Medulla oblongata (tissue), 1 donor: ENCODE results near the gene OR10J5.
"Not testable (repeated sequence)": the region's sequence is repeated elsewhere in the genome, so short reads cannot be mapped to it uniquely, and the experiment has no call there.

ENCODE experiments used
- DNase-seq: peaks from one replicate; pipeline ENCODE4 v3.0.0-alpha.2; 2015; ENCODE audit errors: extremely low spot score

The OR10J5 gene, protein sequence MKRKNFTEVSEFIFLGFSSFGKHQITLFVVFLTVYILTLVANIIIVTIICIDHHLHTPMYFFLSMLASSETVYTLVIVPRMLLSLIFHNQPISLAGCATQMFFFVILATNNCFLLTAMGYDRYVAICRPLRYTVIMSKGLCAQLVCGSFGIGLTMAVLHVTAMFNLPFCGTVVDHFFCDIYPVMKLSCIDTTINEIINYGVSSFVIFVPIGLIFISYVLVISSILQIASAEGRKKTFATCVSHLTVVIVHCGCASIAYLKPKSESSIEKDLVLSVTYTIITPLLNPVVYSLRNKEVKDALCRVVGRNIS

DNA sequence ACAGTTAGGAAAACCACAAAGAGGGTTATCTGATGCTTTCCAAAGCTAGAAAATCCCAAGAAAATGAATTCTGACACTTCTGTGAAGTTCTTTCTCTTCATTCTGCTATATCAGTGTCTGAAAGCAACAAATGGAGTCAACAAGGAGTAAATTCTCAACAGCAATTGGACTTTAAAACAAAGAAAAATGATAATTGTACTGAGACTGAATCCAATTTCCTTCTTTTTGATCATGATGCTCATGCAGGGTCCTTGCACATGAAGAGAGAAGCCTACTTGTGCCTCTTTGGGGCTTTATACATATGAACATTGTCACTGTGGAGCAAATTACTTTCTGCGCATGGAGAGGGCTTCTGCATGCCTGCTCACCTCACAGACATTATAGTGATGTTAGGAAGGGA is at the start of gene OR10J5:
TSS of gene OR10J5 (minus strand) at position 101 of the 400 bp plus-strand sequence. CDS start at position 101, 0 bp downstream.
- no peak for DNase-seq

DNA sequence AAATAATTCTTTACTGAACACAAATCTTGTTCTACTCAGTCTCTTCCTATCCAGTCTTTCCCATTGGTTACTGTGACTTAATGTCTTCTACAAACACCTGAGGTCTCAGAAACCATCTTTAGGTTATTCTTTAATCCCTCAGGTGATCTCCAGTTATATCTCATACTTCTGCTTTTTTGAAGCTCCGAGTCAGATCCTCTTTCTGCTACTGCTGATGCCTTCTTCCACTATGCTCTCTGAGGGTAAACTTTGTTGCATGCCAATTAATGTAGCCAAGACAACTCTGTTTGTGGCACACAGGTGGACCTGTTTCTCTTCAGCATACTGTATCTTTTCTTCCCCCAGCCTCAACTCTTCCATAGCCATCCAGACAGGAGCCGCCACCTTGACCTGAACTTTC is 48.7 kb upstream of the OR10J5 start:
- DNase-seq = no peak

DNA sequence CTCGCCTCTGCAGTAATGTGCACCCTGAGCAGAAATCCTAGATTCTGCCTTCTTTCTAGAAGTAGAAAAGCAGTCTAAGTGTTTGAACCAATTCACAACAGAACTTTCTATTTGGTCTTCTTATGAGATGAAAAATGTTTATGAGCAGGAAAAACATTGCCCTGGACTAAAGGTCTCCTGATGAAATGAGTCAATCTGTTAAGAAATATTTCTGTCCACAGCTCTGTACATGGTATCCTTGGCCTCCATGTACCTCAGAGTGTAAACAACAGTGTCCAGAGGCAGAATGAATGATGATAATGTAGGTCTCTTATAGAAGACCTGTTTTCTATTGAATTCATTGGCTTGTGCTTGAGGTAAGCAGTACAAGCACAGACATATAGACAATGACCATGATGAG is 45.6 kb upstream of the OR10J5 start:
- no peak for DNase-seq

GRCh38 chr1:159580340-159580739 is 44.5 kb upstream of the OR10J5 start:
- DNase-seq = no peak

- DNase-seq = no peak
Measured at GRCh38 chr1:159577446-159577845, 41.6 kb upstream of the OR10J5 start.

DNA sequence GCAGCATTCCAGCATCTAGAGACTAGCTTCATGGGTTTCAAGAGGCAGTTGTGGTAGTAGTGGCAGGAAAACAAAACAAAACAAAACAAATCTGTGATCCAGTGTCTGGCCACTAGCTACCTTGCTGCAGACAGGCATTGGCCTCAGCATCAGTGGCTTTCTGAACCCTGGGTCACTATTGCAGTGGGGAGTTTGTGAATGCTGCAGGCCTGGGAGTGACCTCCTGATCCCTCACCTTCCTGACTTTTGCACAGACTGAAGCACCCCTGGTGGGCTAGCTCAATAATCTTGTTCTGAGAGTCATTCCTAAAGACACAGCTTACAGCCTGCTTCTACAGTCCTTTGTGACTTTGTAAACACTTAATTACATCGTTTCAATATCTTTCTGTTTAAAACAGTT is 26.9 kb upstream of the OR10J5 start:
- no peak for DNase-seq

DNA sequence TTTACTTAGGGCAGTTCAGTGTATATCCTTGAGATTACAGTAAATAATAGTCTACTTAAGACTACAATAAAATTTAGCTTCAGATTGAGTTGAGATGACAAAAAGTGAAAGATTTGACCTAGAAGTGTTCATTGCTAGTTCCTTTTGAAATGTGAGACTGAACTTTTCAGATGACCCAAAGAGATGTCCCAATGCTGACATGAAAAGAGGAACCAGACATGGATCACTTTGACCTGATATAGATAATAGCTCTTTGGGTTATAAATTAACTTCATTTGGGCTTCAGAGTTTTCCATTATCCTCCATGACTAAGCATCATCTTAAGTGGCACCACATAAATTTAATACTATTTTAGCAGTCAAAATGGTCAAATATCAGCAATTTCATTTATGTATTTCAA is 25.7 kb upstream of the OR10J5 start:
- DNase-seq = no peak

- no peak for DNase-seq
Measured at GRCh38 chr1:159560599-159560998, 24.8 kb upstream of the OR10J5 start.

DNA sequence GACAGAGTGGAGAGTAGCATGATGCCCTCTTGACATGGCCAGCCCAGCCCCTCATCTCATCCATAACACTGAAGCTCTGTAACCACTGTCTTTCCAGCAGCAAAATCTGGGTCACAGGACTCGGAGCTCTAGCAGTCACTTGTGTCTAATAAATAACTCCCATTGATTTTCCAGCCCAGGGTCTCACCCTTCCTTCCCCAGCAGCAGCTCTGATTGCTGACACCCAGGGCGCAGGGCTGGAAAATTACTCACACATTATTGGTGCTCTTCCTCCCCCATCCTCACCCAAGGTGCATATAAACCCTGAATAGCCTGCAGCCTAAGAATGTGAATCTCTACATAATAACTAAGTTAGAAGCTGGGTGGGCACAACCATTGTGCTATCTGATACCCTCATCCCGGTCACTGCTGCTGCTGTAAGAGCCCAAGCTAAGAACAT is 21.1 kb upstream of the OR10J5 start:
- no peak for DNase-seq

GRCh38 chr1:159554696-159555095 is 18.9 kb upstream of the OR10J5 start:
- no peak for DNase-seq

DNA sequence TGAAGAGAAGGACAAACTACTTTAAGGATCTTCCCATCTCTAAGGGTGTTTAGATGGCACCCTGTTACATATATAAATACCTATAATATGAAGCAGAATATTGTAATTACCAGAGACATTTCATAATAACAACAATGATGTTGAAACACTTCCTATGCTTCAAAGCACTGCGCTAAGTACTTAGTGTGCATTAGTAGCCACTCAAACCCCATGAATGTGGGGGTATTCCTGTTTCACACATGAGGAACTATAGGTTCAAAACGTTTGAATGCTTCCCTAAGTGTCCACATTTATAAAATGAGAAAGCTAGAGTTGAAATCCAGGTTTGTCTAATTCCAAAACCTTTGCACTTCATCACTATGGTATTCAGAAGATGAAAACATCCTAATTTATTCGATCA is 18.5 kb upstream of the OR10J5 start:
- DNase-seq = no peak

GRCh38 chr1:159548126-159548525 is 12.3 kb upstream of the OR10J5 start:
- DNase-seq = no peak

GRCh38 chr1:159532922-159533321 is 2.9 kb downstream of the OR10J5 start:
- no peak for DNase-seq

DNA sequence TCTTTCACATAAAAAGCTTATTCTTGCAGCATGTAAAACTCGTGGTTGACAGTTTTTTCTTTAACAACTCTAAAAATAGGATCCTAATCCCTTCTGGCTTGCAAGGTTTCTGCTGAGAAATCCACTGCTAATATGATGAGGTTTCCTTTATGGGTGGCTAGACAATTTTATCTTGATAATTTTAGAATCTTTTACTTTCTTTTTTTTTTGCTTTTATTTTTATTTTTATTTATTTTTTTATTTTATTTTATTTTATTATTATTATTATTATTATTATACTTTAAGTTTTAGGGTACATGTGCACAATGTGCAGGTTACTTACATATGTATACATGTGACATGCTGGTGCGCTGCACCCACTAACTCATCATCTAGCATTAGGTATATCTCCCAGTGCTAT is 11.0 kb downstream of the OR10J5 start:
- not testable (repeated sequence) for DNase-seq

DNA sequence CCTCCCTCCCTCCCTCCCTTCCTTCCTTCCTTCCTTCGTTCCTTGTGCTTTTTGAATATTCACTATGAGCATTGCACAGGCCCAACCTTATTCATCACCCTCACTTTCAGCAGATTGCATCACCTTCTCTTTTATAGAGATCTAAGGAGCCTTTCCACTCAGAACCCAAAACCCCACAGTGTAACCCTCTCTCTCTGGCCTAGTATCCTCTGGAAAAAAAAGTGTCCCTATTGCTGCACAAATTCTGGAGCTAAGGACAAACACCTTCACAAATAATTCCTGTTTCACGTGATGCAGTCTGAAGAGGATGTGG is 25.6 kb downstream of the OR10J5 start:
- DNase-seq = no peak

DNA sequence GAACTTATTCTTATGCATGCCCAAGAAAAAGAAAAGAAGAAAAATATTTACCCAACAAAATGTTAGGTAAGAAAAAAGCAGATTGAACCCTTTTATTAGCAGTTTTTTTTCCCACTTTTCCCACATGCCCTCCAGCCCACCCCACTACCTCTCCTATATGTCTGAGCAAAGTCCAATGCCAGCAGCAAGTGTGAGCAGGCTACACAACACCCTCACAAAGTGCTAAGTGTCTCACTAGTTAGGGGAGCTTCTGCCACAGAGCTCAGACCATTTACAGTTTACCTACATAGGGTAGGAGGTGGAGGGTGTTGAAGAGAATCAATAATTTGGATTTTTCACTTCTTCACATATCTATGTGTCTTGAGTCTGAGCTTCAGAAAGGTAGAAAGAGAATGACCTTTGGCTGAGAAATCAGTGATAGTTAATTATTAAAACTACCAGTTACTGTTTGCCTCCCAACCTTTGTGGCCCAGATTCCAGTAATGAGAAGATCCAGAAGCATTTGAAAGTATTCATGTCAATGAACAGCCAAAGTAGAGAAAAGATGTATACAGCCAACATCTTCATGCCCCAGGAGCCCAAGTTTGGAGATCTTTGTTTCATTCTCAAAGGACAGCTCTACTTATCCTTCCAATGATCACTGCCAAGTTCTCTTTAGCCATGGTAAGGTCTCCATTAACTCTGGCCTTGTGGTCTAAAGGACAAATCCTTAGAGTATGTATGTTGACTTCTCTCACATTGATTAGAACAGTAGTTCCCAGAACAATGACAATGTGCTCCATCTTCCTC is 26.2 kb downstream of the OR10J5 start:
- no peak for DNase-seq

DNA sequence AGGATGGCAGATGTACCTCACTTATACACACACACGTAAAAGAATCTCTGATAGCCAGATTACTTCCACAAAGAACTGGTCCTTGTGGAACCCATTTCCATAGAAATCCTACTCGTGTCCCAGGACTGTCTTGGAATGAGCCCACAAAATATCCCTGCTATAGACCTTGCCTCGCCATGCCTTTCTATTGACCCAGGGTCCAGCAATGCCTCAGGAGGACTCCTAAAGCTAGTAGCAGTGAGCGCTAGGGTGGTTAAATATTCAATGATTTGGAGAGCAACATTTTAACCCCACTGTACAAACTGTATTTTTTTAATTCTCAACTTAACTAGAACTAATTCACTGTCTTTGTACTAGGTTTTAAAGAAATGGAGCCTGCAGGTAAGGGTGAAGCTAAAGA is 26.9 kb downstream of the OR10J5 start:
- DNase-seq = no peak

DNA sequence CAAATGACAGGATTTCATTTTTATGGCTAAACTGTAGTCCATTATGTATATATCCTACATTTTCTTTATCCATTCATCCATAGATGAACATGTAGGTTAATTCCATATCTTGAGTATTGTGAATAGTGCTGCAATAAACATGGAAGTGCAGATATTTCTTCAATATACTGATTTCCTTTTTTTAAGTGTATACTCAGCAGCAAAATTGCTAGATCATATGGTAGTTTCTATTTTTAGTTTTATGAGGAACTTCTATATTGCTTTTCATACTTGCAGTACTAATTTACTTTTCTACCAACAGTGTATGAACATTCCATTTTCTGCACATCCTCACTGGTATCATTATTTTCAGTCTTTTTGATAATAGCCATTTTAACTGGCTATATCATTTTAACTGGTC is 30.1 kb downstream of the OR10J5 start:
- no peak for DNase-seq

GRCh38 chr1:159501082-159501481 is 34.7 kb downstream of the OR10J5 start:
- DNase-seq = no peak

GRCh38 chr1:159494513-159495210 is 41.1 kb downstream of the OR10J5 start:
- DNase-seq = not testable (repeated sequence)

DNA sequence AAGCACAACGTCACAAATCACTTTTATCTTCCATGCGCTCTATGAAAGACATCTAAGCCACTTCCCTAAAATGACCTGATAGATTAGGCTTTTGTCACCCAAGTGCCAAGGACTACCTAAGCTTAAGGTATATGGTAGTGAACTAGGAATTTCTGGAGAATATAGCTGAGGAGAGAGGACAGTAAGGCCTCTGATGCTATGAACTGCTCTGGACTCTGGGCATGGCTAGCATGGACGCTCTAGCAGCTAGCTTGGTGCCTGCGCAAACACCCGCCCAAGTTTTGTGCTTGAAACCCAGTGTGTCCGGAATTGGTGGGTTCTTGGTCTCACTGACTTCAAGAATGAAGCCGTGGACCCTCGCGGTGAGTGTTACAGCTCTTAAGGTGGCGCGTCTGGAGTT is 42.5 kb downstream of the OR10J5 start:
- no peak for DNase-seq

DNA sequence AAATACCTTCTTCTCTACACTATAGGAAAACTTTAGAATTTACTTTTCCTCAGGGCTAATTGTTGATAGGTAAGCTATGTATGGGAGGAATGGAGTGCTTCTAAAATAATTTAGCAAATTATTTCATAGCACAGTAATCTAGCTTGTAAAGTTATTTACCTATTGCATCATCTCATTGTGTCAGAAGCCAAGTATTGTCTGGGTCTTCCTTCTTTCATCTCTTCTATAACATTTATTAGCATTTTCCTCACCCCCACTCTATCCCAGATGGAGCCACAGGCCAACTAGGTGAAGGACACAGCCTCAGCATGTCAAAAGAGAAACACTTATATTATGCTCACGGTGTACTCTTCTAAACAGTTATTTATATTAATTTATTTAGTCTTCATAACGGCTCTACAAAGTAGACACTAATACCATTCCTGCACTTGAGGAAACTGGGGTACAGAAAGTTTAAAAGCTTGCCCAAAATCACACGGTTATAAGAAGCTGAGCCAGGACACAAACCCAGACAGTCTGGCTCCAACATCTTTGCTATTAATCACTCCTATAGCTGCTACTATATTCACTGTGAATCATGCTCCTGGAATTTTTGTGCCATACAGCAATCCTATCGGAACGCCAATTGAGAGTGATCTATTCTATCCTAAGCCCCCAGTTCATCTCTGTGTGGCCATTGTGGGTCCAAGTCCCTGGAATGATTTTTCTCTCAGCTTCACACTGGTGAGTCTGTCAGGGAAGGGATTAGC is 43.1 kb downstream of the OR10J5 start:
- no peak for DNase-seq
